LNCaP clone FGC (cell line): ENCODE results near the gene TPPP2.
A peak's percentile ranks its signal among the peaks of the same experiment; 100 is the strongest.

Source experiments
- DNase-seq: peaks from one replicate; pipeline ENCODE4 v3.0.0-alpha.2; 2011; ENCODE audit warnings: low read depth
- H3K4me3 ChIP-seq: 2 replicates; pipeline ENCODE4 v1.5.1; 2011; ENCODE audit warnings: mild to moderate bottlenecking, low read depth, low read length, control low read depth
- TF ChIP-seq, protein P1 (sequence below): IDR thresholded peaks from 2 replicates; pipeline ENCODE4 v1.5.1; 2012; ENCODE audit warnings: mild to moderate bottlenecking; ENCODE audit not compliant: control insufficient read depth, insufficient read depth; ENCODE audit errors: extremely low read depth

The TPPP2 gene

DNA sequence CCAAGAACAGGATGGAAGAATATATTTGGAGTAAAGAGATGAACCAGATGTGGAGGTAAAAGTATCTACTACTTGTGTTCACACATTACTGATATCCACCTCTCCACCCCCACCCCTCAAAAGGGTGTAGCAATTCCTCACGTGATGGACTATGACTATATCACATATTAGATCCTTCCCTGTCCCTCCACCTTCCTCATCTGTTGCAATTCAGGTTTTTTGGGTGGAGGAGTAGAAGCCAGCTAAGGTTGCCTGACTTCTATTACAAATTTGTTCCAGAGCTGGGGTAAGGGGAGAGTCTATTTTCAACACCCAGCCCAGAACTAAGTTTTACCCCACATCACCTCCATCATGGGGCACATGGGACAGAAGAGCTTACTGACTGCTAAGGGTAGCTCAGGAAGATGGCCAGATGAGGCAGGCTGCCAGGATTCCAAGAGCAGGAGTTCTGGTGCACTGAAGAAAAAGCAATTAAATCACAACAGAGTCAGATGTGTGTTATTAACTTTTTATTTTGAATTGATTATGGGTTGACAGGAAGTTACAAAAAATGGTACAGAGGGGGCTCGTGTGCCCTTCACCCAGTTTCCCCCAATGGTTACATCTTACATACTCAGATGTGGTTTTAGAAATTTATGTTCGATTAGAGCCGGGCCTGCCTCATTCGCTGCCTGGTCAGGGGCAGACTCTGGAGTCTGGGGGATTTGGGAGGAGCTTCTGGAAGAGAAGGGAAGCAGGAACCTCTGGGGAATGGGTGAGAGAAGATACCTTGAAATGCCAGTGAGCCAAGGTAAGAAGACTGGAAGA lies 2.5 kb downstream of the TPPP2 start:
- no peak overlapping the region for H3K4me3 ChIP-seq
- TF ChIP-seq, protein P1, sequence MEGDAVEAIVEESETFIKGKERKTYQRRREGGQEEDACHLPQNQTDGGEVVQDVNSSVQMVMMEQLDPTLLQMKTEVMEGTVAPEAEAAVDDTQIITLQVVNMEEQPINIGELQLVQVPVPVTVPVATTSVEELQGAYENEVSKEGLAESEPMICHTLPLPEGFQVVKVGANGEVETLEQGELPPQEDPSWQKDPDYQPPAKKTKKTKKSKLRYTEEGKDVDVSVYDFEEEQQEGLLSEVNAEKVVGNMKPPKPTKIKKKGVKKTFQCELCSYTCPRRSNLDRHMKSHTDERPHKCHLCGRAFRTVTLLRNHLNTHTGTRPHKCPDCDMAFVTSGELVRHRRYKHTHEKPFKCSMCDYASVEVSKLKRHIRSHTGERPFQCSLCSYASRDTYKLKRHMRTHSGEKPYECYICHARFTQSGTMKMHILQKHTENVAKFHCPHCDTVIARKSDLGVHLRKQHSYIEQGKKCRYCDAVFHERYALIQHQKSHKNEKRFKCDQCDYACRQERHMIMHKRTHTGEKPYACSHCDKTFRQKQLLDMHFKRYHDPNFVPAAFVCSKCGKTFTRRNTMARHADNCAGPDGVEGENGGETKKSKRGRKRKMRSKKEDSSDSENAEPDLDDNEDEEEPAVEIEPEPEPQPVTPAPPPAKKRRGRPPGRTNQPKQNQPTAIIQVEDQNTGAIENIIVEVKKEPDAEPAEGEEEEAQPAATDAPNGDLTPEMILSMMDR = no peak
- DNase-seq = no peak

DNA sequence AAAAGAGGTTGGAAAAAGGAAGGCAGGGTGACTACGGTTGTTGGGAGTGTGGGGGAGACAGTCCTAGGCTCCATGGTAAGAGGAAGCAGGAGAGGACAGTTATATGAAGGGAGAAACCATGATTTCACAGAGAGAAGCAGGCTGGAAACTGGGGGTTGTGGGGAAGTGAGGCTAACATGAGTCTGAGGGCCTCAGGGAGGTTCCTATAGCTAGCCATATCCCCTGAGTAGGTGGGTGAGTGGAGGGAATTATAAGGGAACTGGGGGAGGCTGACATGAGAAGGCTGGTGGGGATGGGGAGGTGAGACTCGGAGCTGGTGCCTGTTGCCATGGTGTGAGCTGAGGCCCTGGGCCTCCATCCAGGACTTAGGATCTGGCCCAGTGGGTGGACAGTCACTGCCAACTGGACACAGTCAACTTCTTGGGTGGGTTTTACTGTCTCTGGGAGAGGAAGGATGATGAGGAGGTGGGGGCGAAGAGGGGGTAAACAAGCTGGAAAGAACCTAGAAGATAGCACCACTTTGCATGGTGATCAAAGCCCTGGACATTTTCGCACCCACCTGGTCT lies 3.2 kb downstream of the TPPP2 start:
- TF ChIP-seq, protein P1 = no peak
- DNase-seq = no peak
- no peak overlapping the region for H3K4me3 ChIP-seq

DNA sequence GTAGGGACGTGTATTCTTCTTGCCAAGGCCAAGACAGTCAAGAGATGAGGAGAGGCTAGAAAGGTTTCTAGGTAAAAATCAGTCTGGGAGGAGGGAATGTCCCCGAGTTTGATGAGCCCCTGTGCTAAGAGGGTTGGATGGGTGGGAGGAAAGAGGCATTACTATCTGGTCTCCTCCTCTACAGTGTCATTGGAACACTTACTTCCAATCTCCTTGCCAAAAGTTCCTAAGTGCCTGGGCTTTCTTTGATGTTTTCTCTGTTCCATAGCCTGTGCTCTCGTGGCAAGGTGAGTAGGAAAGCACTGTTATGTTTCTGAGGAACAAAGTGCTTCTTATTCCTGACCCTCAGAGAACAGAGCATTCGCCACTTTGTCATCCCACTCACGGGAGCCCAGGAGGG lies 4.7 kb downstream of the TPPP2 start, which contains the start of gene RNASE13:
Gene RNASE13, minus strand, starts transcription at position 101 of the 400 bp plus-strand sequence. CDS start 519 bp downstream, outside the sequence.
- DNase-seq = no peak
- no peak within 1 kb of the TSS for H3K4me3 ChIP-seq
- TF ChIP-seq, protein P1 = no peak

DNA sequence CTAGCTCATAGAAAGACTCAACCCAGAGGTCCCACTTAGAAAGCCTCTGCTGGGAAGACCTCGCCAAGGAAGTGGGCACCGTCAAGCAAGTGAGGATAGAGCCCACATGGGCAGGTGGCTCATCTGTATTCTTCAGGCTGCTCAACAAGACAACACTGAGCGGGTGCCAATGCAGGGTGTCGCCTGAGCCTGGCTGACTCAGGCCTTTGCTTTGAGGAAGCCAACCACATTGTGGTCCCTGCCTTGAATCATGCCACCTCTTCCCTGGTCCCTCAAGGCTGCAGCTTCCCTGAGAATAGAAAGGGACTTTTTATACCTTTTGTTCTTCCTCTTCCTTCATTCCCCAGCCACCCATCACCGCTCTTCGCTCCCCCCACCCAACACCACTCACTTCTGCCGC lies 6.7 kb downstream of the TPPP2 start:
- TF ChIP-seq, protein P1 = no peak
- DNase-seq = no peak
- no peak overlapping the region for H3K4me3 ChIP-seq

DNA sequence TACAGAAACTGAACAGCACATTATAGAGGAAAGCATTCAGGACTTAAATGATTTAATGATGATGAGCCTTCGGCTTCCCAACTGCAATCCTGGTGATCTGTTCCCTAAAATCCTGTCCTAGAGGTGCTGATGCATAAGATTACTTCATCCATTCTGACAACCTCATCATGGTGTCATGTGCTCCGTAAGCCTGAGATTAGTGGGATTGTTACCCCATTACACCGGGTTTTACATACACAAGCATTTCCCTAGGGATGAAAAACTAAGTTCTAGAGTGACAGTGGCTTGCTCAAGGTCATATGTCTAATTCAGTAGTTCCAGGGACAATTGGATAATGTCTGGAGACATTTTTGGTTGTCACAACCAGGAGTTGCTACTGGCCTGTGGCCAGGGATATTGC lies 7.1 kb downstream of the TPPP2 start:
- TF ChIP-seq, protein P1 = no peak
- H3K4me3 ChIP-seq = no peak overlapping the region
- DNase-seq = no peak

DNA sequence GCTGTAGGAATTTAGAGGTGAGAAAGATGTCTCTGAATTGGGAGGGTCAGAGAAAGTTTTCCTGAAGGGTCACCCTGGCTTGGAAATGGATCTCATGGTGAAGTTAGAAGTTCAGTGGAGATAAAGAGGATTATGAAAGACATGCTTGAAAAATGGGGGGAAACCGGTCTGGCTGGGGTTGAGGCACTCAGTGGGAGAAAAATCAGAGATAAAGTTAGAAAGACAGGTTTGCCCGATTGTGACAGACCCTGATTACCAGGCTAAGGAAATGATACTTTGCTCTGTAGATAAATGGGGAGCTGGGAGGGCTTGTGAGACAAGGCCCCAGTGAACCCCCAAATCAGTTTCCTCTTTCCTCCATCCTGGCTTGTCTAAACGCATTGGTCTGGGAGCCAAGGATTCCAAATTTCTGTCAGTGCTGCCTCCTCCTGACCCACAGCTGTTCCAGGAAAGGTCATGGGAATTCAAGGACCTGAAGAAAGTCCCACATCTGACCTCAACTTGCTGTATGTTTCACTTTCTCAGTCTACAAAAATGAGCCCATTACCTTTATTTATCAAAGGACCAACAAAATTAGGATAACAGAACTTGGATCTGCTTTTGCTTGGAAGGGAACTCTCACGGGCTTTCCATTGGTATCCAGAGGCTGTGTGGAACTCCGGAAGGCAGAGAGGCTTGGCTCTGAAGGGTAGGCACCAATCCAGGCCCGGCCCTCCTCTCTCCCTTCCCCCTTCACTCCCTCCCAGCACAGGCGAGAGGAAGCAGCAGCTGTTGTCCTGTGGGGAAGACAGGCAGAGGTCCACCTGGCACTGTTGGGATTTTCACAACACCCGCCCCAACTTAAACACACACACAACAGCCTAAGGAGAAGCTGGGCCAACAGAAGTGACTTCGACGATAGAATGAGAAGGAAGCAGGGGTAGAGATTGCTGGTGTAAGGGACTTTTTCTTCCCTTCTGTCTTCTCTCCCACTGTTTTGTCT lies 8.7 kb downstream of the TPPP2 start:
- DNase-seq = peak; percentile 45
- no peak overlapping the region for H3K4me3 ChIP-seq
- TF ChIP-seq, protein P1 = no peak
